Ureter (tissue), 1 donor: ENCODE data around the gene FAM174A. TPM values are rescaled to one million over a fixed set of nuclear protein-coding genes. Genes with fewer than 3 reads are reported as not detected.
"Not testable (repeated sequence)": the region's sequence is repeated elsewhere in the genome, so short reads cannot be mapped to it uniquely, and the experiment has no call there.

Experiments
- DNase-seq: peaks from one replicate; pipeline ENCODE4 v3.0.0-alpha.2; 2020; ENCODE audit warnings: low spot score
- total RNA-seq: library from RNA; stranded (reverse); gene quantifications from one replicate; pipeline ENCODE4 v1.2.4, GENCODE V29; 2023
- donor health status: DM: yes; HTN: yes; CAD: no.

FAM174A gene
- total RNA-seq, 1 donor from 2014 or later, result 13.3 TPM

DNA sequence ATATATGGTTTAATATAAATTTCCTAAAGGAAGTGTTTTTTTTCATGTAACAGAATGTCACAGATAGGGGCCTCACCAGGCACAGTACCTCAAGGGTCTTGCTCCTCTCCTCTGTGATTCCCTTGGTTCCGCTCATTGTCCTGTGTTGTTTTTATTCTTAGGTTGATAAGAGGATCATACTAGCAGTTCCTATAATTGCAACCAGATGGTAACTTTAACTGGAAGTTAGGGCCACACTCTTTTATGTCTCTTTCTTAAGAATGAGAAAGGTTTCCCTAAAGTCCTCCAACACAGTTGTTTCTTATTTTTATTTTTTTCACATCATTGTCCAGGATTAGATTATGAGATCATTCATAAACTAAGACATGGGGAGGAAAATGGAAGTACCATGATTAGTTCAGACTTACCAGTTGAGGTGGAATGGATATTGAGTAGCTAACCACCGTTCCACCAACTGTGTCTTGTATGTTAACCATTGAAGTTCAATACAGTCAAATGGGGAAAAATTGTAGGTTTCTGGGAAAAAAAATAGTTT, 41.1 kb downstream of the FAM174A start:
- no peak for DNase-seq

DNA sequence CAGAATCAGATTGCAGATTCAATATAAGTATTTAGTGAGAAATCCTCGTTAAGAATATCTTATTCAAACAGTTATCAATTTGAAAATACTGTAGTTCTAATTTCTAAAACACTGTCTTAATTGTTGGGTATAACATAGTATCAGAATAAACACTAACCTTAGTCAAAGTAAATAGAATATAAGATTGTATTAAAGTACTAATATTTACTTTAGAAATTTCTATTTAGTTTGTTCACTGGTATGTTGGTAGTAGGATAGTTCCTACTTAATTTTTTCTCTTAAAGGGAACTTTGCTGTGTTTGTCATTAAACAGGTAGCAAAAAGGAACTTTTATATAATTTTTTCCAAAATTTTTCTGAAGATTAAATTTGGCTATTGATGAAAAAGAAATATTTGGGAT, 42.3 kb downstream of the FAM174A start:
- no peak for DNase-seq

DNA sequence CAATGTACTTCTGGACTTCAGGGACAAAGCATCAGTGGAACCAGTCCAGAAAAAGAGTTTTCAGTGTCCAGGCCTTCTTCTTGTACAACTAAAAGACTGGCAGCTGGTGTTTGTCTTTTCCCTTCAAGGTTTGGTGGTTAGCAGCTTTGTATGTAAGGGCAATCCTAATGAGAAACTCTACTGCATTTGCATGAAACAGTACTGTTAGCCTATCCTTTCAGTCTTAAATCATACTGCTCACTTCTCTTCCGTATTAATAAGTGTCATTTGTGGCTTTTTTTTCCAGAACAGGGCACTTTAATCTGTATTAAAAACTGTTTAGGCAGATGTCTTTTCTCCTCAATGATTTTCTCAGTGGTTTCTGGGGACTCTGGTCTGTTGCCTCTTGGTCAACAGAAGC, 48.9 kb downstream of the FAM174A start:
- DNase-seq, result no peak

- DNase-seq, result no peak
These were observed 49.7 kb downstream of the FAM174A start for GRCh38 chr5:100584889-100585288.

DNA sequence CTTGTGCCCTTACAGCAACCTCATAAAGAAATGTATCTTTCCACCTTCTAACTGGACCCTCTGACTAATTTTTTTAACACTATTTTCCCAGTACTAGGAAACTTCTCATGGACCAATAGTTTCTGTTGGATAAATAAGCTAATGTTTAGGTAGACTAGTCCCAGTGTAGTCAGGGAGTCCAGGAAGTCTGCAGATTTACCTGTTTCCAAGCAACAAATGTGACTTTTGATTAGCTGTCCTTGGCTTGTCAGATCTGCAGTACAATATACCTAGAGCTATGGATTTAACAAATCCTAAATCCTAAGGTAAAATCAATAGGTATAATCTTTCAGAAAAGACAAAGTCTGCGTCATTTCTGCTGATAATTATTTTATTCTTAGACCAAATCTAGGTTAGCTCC, 55.7 kb downstream of the FAM174A start:
- DNase-seq, result no peak

DNA sequence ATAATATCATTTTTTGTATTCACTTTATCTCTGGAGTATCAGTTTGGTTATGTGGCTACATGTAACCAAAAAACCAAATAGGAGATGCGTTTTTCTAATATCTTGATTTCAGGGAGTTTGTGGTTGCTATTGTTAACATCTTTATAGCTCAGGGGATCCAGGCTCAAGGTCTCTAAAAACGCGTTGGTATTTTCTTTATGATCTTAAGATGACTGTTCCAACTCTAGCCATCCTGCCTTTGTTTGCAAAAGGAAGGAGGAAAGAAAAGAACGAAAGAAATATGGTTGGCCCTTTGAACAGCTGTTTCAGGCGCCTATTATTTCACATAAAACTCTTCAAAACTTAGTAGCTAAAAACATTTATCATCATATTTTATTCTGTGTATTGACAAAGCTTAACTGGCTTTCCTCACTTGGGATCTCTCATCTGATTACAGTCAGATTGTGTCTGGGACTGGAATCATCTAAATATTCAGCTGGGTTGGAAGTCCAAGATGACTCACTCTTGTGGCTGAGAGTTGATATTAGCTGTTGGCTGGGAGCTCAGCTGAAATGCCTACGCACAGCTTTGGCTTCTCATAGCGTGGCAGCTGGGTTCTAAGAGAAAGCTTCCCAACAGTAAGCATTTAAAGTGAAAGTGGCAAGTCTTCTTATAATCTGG, 60.1 kb downstream of the FAM174A start:
- DNase-seq, result no peak

- no peak for DNase-seq
These were observed 60.6 kb downstream of the FAM174A start for GRCh38 chr5:100595812-100596173.

GRCh38 chr5:100598446-100598845, 63.3 kb downstream of the FAM174A start:
- no peak for DNase-seq

DNA sequence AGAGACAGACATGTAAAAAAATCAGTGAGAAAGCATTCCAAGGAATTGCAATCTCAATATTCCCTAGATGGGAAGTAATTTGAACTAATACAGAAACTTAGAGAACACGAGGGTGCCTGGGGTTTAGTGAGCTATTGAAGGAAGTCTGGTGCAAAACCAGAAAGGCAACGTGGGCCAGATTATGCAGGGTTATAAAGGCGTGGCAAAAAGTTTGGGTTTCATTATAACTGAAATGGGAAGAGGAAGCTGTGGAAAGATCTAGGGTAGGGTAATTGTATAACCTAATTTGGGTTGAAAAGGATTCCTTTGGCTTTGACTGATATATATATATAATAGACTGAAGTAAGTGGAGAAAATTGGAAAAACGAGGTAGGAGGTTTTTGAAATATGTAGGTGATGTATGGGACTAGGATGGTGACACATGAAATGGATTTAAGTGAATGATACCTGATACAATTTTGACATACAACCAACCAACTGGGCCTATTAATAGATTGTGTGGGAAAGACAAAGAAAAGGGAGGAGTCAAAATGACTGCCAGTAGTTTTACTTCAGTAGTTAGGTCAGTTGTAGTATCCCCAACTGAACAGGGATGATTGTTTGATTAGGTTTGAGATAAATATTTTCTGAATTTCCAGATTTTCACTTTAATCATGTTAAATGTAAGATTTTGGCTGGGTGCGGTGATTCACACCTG, 65.3 kb downstream of the FAM174A start:
- no peak for DNase-seq

- no peak for DNase-seq
These were observed 68.0 kb downstream of the FAM174A start for GRCh38 chr5:100603141-100603540.

GRCh38 chr5:100604021-100604420, 68.8 kb downstream of the FAM174A start:
- DNase-seq, result not testable (repeated sequence)

DNA sequence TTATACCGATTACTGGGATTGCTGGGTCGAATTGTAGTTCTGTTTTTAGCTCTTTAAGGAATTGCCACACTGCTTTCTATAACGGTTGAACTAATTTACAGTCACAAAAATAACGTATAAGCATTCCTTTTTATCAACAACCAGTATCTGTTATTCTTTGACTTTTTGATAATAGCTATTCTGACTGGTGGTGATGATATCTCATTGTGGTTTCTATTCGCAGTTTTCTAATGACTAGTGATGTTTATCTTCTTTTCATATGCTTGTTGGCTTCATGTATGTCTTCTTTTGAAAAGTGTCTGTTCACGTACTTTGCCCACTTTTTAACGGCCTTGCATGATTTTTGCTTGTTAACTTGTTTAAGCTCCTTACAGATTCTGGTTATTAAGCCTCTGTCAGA, 74.4 kb downstream of the FAM174A start:
- DNase-seq, result no peak

GRCh38 chr5:100614308-100614707, 79.1 kb downstream of the FAM174A start:
- DNase-seq, result no peak

- DNase-seq, result no peak
These were observed 80.2 kb downstream of the FAM174A start for GRCh38 chr5:100615362-100615761.

- no peak for DNase-seq
These were observed 81.1 kb downstream of the FAM174A start for GRCh38 chr5:100616291-100616690.

DNA sequence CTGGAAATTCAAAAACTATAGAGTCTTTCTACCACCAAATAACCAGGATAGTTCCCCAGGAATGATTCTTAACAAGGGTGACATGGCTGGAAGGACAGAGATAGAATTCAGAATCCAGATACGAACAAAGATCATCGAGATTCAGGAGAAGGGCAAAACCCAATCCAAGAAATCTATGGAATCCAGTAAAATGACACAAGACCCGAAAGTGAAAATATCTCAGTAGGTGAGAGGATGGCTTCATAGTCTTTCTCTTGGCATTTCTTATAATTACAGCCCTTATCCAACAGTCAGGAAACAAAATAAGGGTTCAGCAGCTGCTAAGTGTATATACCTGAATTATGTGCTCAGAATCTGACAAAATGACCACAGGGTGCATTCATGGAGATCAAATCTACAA, 81.8 kb downstream of the FAM174A start:
- DNase-seq, result no peak

DNA sequence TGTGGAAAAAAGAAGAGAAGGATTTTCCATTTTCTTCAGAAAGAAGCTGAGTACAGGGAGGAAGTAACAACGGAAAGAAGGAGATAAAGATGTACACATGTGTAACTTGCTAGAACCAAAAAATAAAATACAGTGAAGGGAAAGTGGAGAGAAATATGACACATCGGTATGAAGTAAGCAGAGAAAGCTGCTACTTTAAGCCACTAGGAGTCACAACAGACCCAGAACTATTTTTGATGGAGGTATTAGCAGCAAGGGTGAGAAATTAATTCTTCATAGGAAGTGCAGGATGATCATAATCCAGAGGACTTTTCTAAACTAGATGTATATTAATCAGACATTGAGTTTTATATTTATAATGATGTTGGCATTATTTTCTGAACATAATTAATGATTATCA, 88.5 kb downstream of the FAM174A start:
- DNase-seq, result no peak

DNA sequence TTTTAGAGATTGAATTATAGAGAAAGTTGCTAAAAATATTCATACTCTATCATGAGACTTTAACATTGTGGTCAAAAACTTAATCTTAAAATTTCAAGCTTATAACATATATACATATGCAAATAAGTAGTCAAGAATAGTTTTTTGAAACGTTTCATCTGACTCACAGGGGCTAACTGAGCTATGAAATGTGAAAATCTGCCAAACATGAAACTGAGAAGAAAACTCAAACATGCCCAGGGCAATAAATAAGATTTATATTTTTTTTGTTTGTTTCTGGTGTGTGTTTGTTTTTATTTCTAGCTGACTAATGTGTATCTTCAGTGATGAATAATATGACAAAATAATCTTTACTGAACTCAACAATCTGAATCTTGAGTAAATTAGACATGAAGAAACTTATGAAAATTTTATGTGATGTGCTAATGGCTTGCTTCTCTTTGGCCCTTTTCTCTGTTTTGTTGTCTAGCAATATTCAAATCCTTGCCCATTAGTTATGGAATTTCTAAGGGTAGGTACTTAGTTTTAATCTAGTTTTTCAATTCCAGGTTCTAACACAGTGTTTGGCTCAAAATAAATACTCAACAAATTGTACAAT, 99.9 kb downstream of the FAM174A start:
- no peak for DNase-seq
